GM13977 (cell line): ENCODE results near the gene SDHAF2.

Experiments used
- DNase-seq: peaks from one replicate; pipeline ENCODE4 v3.0.0; 2012; ENCODE audit warnings: low spot score
- CTCF ChIP-seq: IDR thresholded peaks from 2 replicates; pipeline ENCODE4 v1.5.1; 2012; ENCODE audit warnings: mild to moderate bottlenecking, control low read depth; ENCODE audit not compliant: insufficient read depth; ENCODE audit errors: extremely low read depth, missing control alignments
- in situ Hi-C: fragments of 300-500 bp; cut with MboI; formaldehyde crosslinking; loops from one replicate; pipeline ENCODE4 v1.12.0; 2022; ENCODE audit warnings: low sequenced_read_pairs, low pct_unique_long_range_greater_than_20kb, mixed read lengths, inconsistent platforms; ENCODE audit not compliant: unreplicated experiment

The SDHAF2 gene

GRCh38 chr11:61495801-61496601, 66.1 kb downstream of the SDHAF2 start:
- no peak for TF ChIP-seq CTCF
- DNase-seq: no peak
- in situ Hi-C loops: no loop called here
